Keratinocyte (primary cell): ENCODE measurements around the gene DACT1. TPM values are rescaled to one million over a fixed set of nuclear protein-coding genes. Genes with fewer than 3 reads are reported as not detected.

ENCODE experiments used
- DNase-seq: peaks from one replicate; pipeline ENCODE4 v3.0.0-alpha.2; 2011; ENCODE audit warnings: low read depth, missing footprints, low spot score
- FAIRE-seq: peaks from 2 replicates; lab custom pipeline; 2011; peaks lifted over from hg19 to GRCh38; lab: Jason Lieb, UNC
- H2AFZ ChIP-seq: 2 replicates; pipeline ENCODE4 v1.6.0; 2012; ENCODE audit warnings: low read length, control low read depth, inconsistent platforms; ENCODE audit not compliant: control insufficient read depth
- H3K27ac ChIP-seq: 2 replicates; pipeline ENCODE4 v1.5.1; 2011; ENCODE audit warnings: low read length; ENCODE audit not compliant: control insufficient read depth, insufficient read depth
- H3K27me3 ChIP-seq: 3 replicates; pipeline ENCODE4 v1.6.0; 2011; ENCODE audit warnings: low read length; ENCODE audit not compliant: control insufficient read depth, insufficient read depth; ENCODE audit errors: extremely low read depth
- H3K36me3 ChIP-seq, 2 experiments: 2 replicates in 1 of 2; 3 replicates in 1 of 2; pipeline ENCODE4 v1.5.1; 2011; ENCODE audit warnings: low read length in 2 of 2, mild to moderate bottlenecking in 1 of 2; ENCODE audit not compliant: control insufficient read depth in 2 of 2, insufficient read depth in 2 of 2; ENCODE audit errors: extremely low read depth in 1 of 2
- H3K4me1 ChIP-seq: 3 replicates; pipeline ENCODE4 v1.5.1; 2011; ENCODE audit warnings: low read length; ENCODE audit not compliant: control insufficient read depth, insufficient read depth; ENCODE audit errors: extremely low read depth
- H3K4me2 ChIP-seq: 3 replicates; pipeline ENCODE4 v1.6.0; 2011; ENCODE audit warnings: low read depth, low read length; ENCODE audit not compliant: control insufficient read depth, insufficient read depth; ENCODE audit errors: extremely low read depth
- H3K4me3 ChIP-seq, 3 experiments: fragments of 200-600 bp in 1 of 3; sonication (generic) in 1 of 3; 2 replicates in 2 of 3; 3 replicates in 1 of 3; pipeline ENCODE4 v1.5.1; 2011 to 2016; ENCODE audit warnings: low read length in 3 of 3, mild to moderate bottlenecking in 3 of 3, control low read depth in 2 of 3, inconsistent platforms in 1 of 3, low read depth in 1 of 3, mixed read lengths in 1 of 3, mixed run types in 1 of 3, moderate library complexity in 1 of 3; ENCODE audit not compliant: control insufficient read depth in 2 of 3, insufficient read depth in 2 of 3; ENCODE audit errors: extremely low read depth in 1 of 3
- H3K79me2 ChIP-seq: 2 replicates; pipeline ENCODE4 v1.6.0; 2012; ENCODE audit warnings: low read length; ENCODE audit not compliant: control insufficient read depth, insufficient read depth
- H3K9ac ChIP-seq: 3 replicates; pipeline ENCODE4 v1.6.0; 2011; ENCODE audit warnings: low read length; ENCODE audit not compliant: control insufficient read depth, insufficient read depth; ENCODE audit errors: extremely low read depth
- H3K9me1 ChIP-seq: 3 replicates; pipeline ENCODE4 v1.6.0; 2011; ENCODE audit warnings: low read length; ENCODE audit not compliant: control insufficient read depth, insufficient read depth; ENCODE audit errors: extremely low read depth
- H3K9me3 ChIP-seq: 2 replicates; pipeline ENCODE4 v1.5.1; 2012; ENCODE audit warnings: low read depth, low read length; ENCODE audit not compliant: control insufficient read depth
- H4K20me1 ChIP-seq: 3 replicates; pipeline ENCODE4 v1.6.0; 2011; ENCODE audit warnings: low read length; ENCODE audit not compliant: control insufficient read depth, insufficient read depth; ENCODE audit errors: extremely low read depth
- CTCF ChIP-seq, 3 experiments: IDR thresholded peaks in 1 of 3; conservative IDR thresholded peaks in 1 of 3; optimal IDR thresholded peaks in 1 of 3; 2 replicates in 2 of 3; 3 replicates in 1 of 3; pipeline versions ENCODE3 to v1.5.1; 2011; ENCODE audit warnings: low read length in 3 of 3, mild to moderate bottlenecking in 3 of 3, moderate library complexity in 2 of 3, control low read depth in 1 of 3, inconsistent platforms in 1 of 3; ENCODE audit not compliant: insufficient read depth in 2 of 3; ENCODE audit errors: extremely low read depth in 1 of 3
- EZH2 ChIP-seq: IDR thresholded peaks from one replicate; pipeline ENCODE4 v1.6.1; 2012; ENCODE audit warnings: inconsistent platforms, mild to moderate bottlenecking, low read length, moderate library complexity
- dilution Hi-C: fragments of 300-500 bp; cut with MboI; formaldehyde crosslinking; loops from one replicate; pipeline ENCODE4 v1.7.0; 2020; ENCODE audit warnings: low sequenced_read_pairs; ENCODE audit not compliant: extremely low pct_ligation_motif_present
- polyA plus RNA-seq, 5 experiments: library from polyadenylated mRNA; depleted of rRNA in 3 of 5; stranded (reverse) in 3 of 5; stranded (forward) in 1 of 5; unstranded in 1 of 5; fragments of >200 nt; gene quantifications; 1 replicate in 1 of 5; 2 replicates in 3 of 5; 3 replicates in 1 of 5; pipeline versions ENCODE4 v1.2.1 to v1.2.3, GENCODE V29; 2011 to 2012; ENCODE audit warnings: missing spikeins in 2 of 5, low read depth in 1 of 5, low replicate concordance in 1 of 5

Gene DACT1
- polyA plus RNA-seq, 1 donor (not counting 4 experiments of a cell fraction or from before 2014, with no cell fraction given): 0.10 TPM

- no peaks in the 10 kb centered on the region for H3K36me3 ChIP-seq
- H3K79me2 ChIP-seq: no peaks in the 10 kb centered on the region
- no peak overlapping the region for H3K4me3 ChIP-seq
- no peak overlapping the region for H3K9ac ChIP-seq
- H3K9me1 ChIP-seq: no peaks in the 10 kb centered on the region
- H3K4me2 ChIP-seq: no peak overlapping the region
- no peaks in the 10 kb centered on the region for H3K9me3 ChIP-seq
- H2AFZ ChIP-seq: no peak overlapping the region
- H3K27me3 ChIP-seq: no peaks in the 10 kb centered on the region
- H3K4me1 ChIP-seq: no peaks in the 10 kb centered on the region
- dilution Hi-C loops: no loop called here
- no peak for DNase-seq
- no peaks in the 10 kb centered on the region for H4K20me1 ChIP-seq
- TF ChIP-seq CTCF (optimal IDR thresholded peaks at IDR 0.05 in 1 of 3, IDR thresholded peaks at IDR 0.05 in 1 of 3, conservative IDR thresholded peaks at IDR 0.05 in 1 of 3; ENCODE audit: extremely low read depth in 1 of 3, insufficient read depth in 2 of 3, low read length in 3 of 3): no peak
- TF ChIP-seq EZH2: no peak
- no peak for FAIRE-seq
- no peak overlapping the region for H3K27ac ChIP-seq
Measured at GRCh38 chr14:58671024-58671423, 33.3 kb downstream of the DACT1 start.

- FAIRE-seq: no peak
- no peaks in the 10 kb centered on the region for H3K27me3 ChIP-seq
Measured at GRCh38 chr14:58671436-58671835, 33.7 kb downstream of the DACT1 start.

More at GRCh38 chr14:58671436-58671835, 33.7 kb downstream of the DACT1 start:
- Histone ChIP-seq H3K4me1 (no peaks in the 10 kb centered on the region), H2AFZ (no peak overlapping the region), H3K79me2 (no peaks in the 10 kb centered on the region), H4K20me1 (no peaks in the 10 kb centered on the region), H3K9ac (no peak overlapping the region), H3K9me3 (no peaks in the 10 kb centered on the region), H3K4me3 (no peak overlapping the region), H3K9me1 (no peaks in the 10 kb centered on the region), H3K36me3 (no peaks in the 10 kb centered on the region), H3K27ac (no peak overlapping the region), H3K4me2 (no peak overlapping the region)
- no peak for TF ChIP-seq CTCF (optimal IDR thresholded peaks at IDR 0.05 in 1 of 3, IDR thresholded peaks at IDR 0.05 in 1 of 3, conservative IDR thresholded peaks at IDR 0.05 in 1 of 3; ENCODE audit: extremely low read depth in 1 of 3, insufficient read depth in 2 of 3, low read length in 3 of 3)
- TF ChIP-seq EZH2: no peak
- dilution Hi-C loops: no loop called here
- no peak for DNase-seq
